Activated T-cell treated with anti-CD3 and anti-CD28 coated beads, Interleukin-2, amount 50 U/mL, for 24 hours (primary cell): Measurements from ENCODE around the gene DNAJC18.

Experiments
- DNase-seq: peaks from one replicate; pipeline ENCODE4 v3.0.0-alpha.2; 2020
- H3K27ac Mint-ChIP-seq: 2 replicates; pipeline ENCODE4 v1.8.0; 2020; ENCODE audit warnings: mild to moderate bottlenecking, mixed read lengths
- H3K27me3 Mint-ChIP-seq: 2 replicates; pipeline ENCODE4 v1.8.0; 2020; ENCODE audit warnings: mixed read lengths
- H3K36me3 Mint-ChIP-seq: 2 replicates; pipeline ENCODE4 v1.8.0; 2020; ENCODE audit warnings: low read depth, mixed read lengths
- H3K4me1 Mint-ChIP-seq: 2 replicates; pipeline ENCODE4 v1.8.0; 2020; ENCODE audit warnings: low read depth, mixed read lengths
- H3K4me3 Mint-ChIP-seq: 2 replicates; pipeline ENCODE4 v1.8.0; 2020; ENCODE audit warnings: mild to moderate bottlenecking, moderate library complexity, mixed read lengths
- H3K9me3 Mint-ChIP-seq: 2 replicates; pipeline ENCODE4 v1.8.0; 2020; ENCODE audit warnings: mixed read lengths

DNAJC18 gene

GRCh38 chr5:139408191-139408590, 31.1 kb downstream of the DNAJC18 start:
- H3K4me3 Mint-ChIP-seq: no peak overlapping the region
- H3K27ac Mint-ChIP-seq: no peak overlapping the region
- H3K4me1 Mint-ChIP-seq: peaks cover 29% of the 10 kb centered on the region
- H3K36me3 Mint-ChIP-seq: peaks cover 20% of the 10 kb centered on the region
- H3K9me3 Mint-ChIP-seq: no peaks in the 10 kb centered on the region
- no peaks in the 10 kb centered on the region for H3K27me3 Mint-ChIP-seq
- no peak for DNase-seq

GRCh38 chr5:139407517-139407916, 31.8 kb downstream of the DNAJC18 start:
- DNase-seq: no peak
- H3K4me1 Mint-ChIP-seq: peaks cover 29% of the 10 kb centered on the region
- H3K27ac Mint-ChIP-seq: no peak overlapping the region
- peaks cover 13% of the 10 kb centered on the region for H3K36me3 Mint-ChIP-seq
- no peak overlapping the region for H3K4me3 Mint-ChIP-seq
- H3K9me3 Mint-ChIP-seq: no peaks in the 10 kb centered on the region
- H3K27me3 Mint-ChIP-seq: no peaks in the 10 kb centered on the region

GRCh38 chr5:139406963-139407362, 32.4 kb downstream of the DNAJC18 start:
- peaks cover 30% of the 10 kb centered on the region for H3K4me1 Mint-ChIP-seq
- no peak overlapping the region for H3K4me3 Mint-ChIP-seq
- no peak overlapping the region for H3K27ac Mint-ChIP-seq
- no peaks in the 10 kb centered on the region for H3K9me3 Mint-ChIP-seq
- peaks cover 9% of the 10 kb centered on the region for H3K36me3 Mint-ChIP-seq
- no peak for DNase-seq
- no peaks in the 10 kb centered on the region for H3K27me3 Mint-ChIP-seq

- H3K9me3 Mint-ChIP-seq: no peaks in the 10 kb centered on the region
- H3K36me3 Mint-ChIP-seq: peaks cover 10% of the 10 kb centered on the region
- H3K27me3 Mint-ChIP-seq: no peaks in the 10 kb centered on the region
- peak overlapping the region; percentile 99 for H3K27ac Mint-ChIP-seq
- DNase-seq: no peak
- H3K4me1 Mint-ChIP-seq: peaks cover 36% of the 10 kb centered on the region
- peak overlapping the region; percentile 85 for H3K4me3 Mint-ChIP-seq
Measured at GRCh38 chr5:139404484-139404840, 34.9 kb downstream of the DNAJC18 start.

GRCh38 chr5:139403787-139404483, 35.4 kb downstream of the DNAJC18 start, which contains the start of gene SPATA24:
Gene SPATA24 (minus strand): TSS chr5:139404089. CDS start chr5:139404060, 29 bp downstream.
- H3K4me3 Mint-ChIP-seq: peak within 1 kb of the TSS; percentile 85
- peaks cover 40% of the 10 kb centered on the region for H3K4me1 Mint-ChIP-seq
- no peaks in the 10 kb centered on the region for H3K9me3 Mint-ChIP-seq
- H3K36me3 Mint-ChIP-seq: peaks cover 14% of the 10 kb centered on the region
- no peaks in the 10 kb centered on the region for H3K27me3 Mint-ChIP-seq
- DNase-seq: peak; percentile 98
- peak within 1 kb of the TSS; percentile 99 for H3K27ac Mint-ChIP-seq

GRCh38 chr5:139403418-139403786, 35.9 kb downstream of the DNAJC18 start:
- Mint-ChIP-seq H3K4me1 (peaks cover 40% of the 10 kb centered on the region), H3K36me3 (peaks cover 14% of the 10 kb centered on the region)

GRCh38 chr5:139402561-139403158, 36.7 kb downstream of the DNAJC18 start:
- Mint-ChIP-seq H3K4me3 (peak overlapping the region; percentile 85), H3K4me1 (peaks cover 38% of the 10 kb centered on the region), H3K9me3 (no peaks in the 10 kb centered on the region), H3K27ac (peak overlapping the region; percentile 99), H3K27me3 (no peaks in the 10 kb centered on the region), H3K36me3 (peaks cover 17% of the 10 kb centered on the region)
- DNase-seq: no peak

More at GRCh38 chr5:139403418-139403786, 35.9 kb downstream of the DNAJC18 start:
- peak overlapping the region; percentile 99 for H3K27ac Mint-ChIP-seq
- no peaks in the 10 kb centered on the region for H3K9me3 Mint-ChIP-seq
- H3K27me3 Mint-ChIP-seq: no peaks in the 10 kb centered on the region
- DNase-seq: no peak
- peak overlapping the region; percentile 85 for H3K4me3 Mint-ChIP-seq

- H3K4me3 Mint-ChIP-seq: no peak overlapping the region
- no peak for DNase-seq
- H3K9me3 Mint-ChIP-seq: no peaks in the 10 kb centered on the region
- H3K36me3 Mint-ChIP-seq: peaks cover 23% of the 10 kb centered on the region
- H3K27me3 Mint-ChIP-seq: no peaks in the 10 kb centered on the region
- H3K27ac Mint-ChIP-seq: no peak overlapping the region
- H3K4me1 Mint-ChIP-seq: peaks cover 40% of the 10 kb centered on the region
Measured at GRCh38 chr5:139401546-139401945, 37.8 kb downstream of the DNAJC18 start.

GRCh38 chr5:139399501-139400121, 39.7 kb downstream of the DNAJC18 start:
- no peak for DNase-seq
- H3K4me1 Mint-ChIP-seq: peaks cover 42% of the 10 kb centered on the region
- no peaks in the 10 kb centered on the region for H3K27me3 Mint-ChIP-seq
- H3K4me3 Mint-ChIP-seq: no peak overlapping the region
- H3K27ac Mint-ChIP-seq: peak overlapping the region; percentile 71
- no peaks in the 10 kb centered on the region for H3K9me3 Mint-ChIP-seq
- peaks cover 33% of the 10 kb centered on the region for H3K36me3 Mint-ChIP-seq

GRCh38 chr5:139397921-139398320, 41.4 kb downstream of the DNAJC18 start:
- Mint-ChIP-seq H3K36me3 (peaks cover 36% of the 10 kb centered on the region), H3K4me3 (no peak overlapping the region), H3K9me3 (no peaks in the 10 kb centered on the region), H3K4me1 (peaks cover 37% of the 10 kb centered on the region), H3K27me3 (no peaks in the 10 kb centered on the region), H3K27ac (no peak overlapping the region)
- no peak for DNase-seq

GRCh38 chr5:139396691-139397090, 42.6 kb downstream of the DNAJC18 start:
- Mint-ChIP-seq H3K4me1 (peaks cover 35% of the 10 kb centered on the region), H3K36me3 (peaks cover 41% of the 10 kb centered on the region), H3K27ac (peak overlapping the region; percentile 39), H3K4me3 (no peak overlapping the region), H3K9me3 (no peaks in the 10 kb centered on the region), H3K27me3 (no peaks in the 10 kb centered on the region)
- no peak for DNase-seq

GRCh38 chr5:139395844-139396640, 43.3 kb downstream of the DNAJC18 start:
- Mint-ChIP-seq H3K4me3 (peak overlapping the region; percentile 67), H3K4me1 (peaks cover 42% of the 10 kb centered on the region), H3K27ac (no peak overlapping the region), H3K9me3 (no peaks in the 10 kb centered on the region), H3K27me3 (no peaks in the 10 kb centered on the region), H3K36me3 (peaks cover 44% of the 10 kb centered on the region)
- no peak for DNase-seq

- Mint-ChIP-seq H3K9me3 (no peaks in the 10 kb centered on the region), H3K27ac (peak within 1 kb of the TSS; percentile 84), H3K36me3 (peaks cover 44% of the 10 kb centered on the region), H3K4me3 (peak within 1 kb of the TSS; percentile 90), H3K4me1 (peaks cover 52% of the 10 kb centered on the region), H3K27me3 (no peaks in the 10 kb centered on the region)
- no peak for DNase-seq
Measured at GRCh38 chr5:139394654-139395566, 44.4 kb downstream of the DNAJC18 start, which contains the start of gene PROB1. Gene PROB1 (minus strand): TSS chr5:139395104. CDS start chr5:139395081, 23 bp downstream.
